Thymus (tissue), 11 donors: ENCODE measurements around the gene LEMD2. TPM values are rescaled to one million over a fixed set of nuclear protein-coding genes. Genes with fewer than 3 reads are reported as not detected.
A peak's percentile ranks its signal among the peaks of the same experiment; 100 is the strongest.

Source experiments
- DNase-seq, 9 donors: peaks; one replicate each; pipeline ENCODE4 v3.0.0-alpha.2; 2013; ENCODE audit warnings: low spot score in 9 of 9, low read depth in 6 of 9, missing footprints in 1 of 9
- H3K27ac ChIP-seq, 2 donors: one replicate each; pipeline ENCODE4 v1.5.1; 2013; ENCODE audit warnings: control low read depth in 1 of 2, low read depth in 1 of 2, low read length in 1 of 2, mild to moderate bottlenecking in 1 of 2, moderate library complexity in 1 of 2
- H3K27me3 ChIP-seq, 2 donors: one replicate each; pipeline ENCODE4 v1.5.1; 2013; ENCODE audit warnings: low read length in 1 of 2; ENCODE audit not compliant: control insufficient read depth in 2 of 2, insufficient read depth in 1 of 2
- H3K36me3 ChIP-seq, 2 donors: one replicate each; pipeline ENCODE4 v1.5.1; 2013; ENCODE audit warnings: low read length in 1 of 2, mild to moderate bottlenecking in 1 of 2, moderate library complexity in 1 of 2; ENCODE audit not compliant: control insufficient read depth in 2 of 2, insufficient read depth in 2 of 2
- H3K4me1 ChIP-seq, 2 donors: one replicate each; pipeline ENCODE4 v1.5.1; 2013; ENCODE audit warnings: low read length in 2 of 2; ENCODE audit not compliant: control insufficient read depth in 2 of 2, insufficient read depth in 2 of 2
- H3K4me3 ChIP-seq, 2 donors: one replicate each; pipeline ENCODE4 v1.5.1; 2013; ENCODE audit warnings: low read length in 2 of 2, control low read depth in 1 of 2, mild to moderate bottlenecking in 1 of 2
- H3K9me3 ChIP-seq, 2 donors: one replicate each; pipeline ENCODE4 v1.5.1; 2013; ENCODE audit warnings: low read length in 1 of 2, mild to moderate bottlenecking in 1 of 2; ENCODE audit not compliant: control insufficient read depth in 2 of 2, insufficient read depth in 1 of 2
- WGBS: extraction: QIAGEN DNeasy Blood & Tissue Kit; methylation state at CpG from one replicate; pipeline ENCODE4 v1.1.7; 2013; 5-methylcytosine and 5-hydroxymethylcytosine counted together
- polyA plus RNA-seq: library from polyadenylated mRNA; stranded (reverse); fragments of 200-250 nt; gene quantifications from one replicate; pipeline ENCODE4 v1.2.3, GENCODE V29; 2013
- total RNA-seq: library from RNA; stranded (reverse); fragments of 120-200 nt; gene quantifications from one replicate; pipeline ENCODE4 v1.2.4, GENCODE V29; 2013
- donor health status: healthy.

The LEMD2 gene
- total and polyA plus RNA-seq, 2 donors, result 39.6 to 67.5 TPM

- H3K9me3 ChIP-seq, result no peaks in the 10 kb centered on the region
- no peak overlapping the region for H3K4me3 ChIP-seq
- H3K4me1 ChIP-seq, result peaks cover 0 to 12% of the 10 kb centered on the region in 2 donors
- DNase-seq, result no peak
- no peak overlapping the region for H3K27ac ChIP-seq
- no peaks in the 10 kb centered on the region for H3K36me3 ChIP-seq
- 88% methylated on average over 11 of the region's 11 CpGs for WGBS
- peaks cover 0 to 15% of the 10 kb centered on the region in 2 donors for H3K27me3 ChIP-seq
These were observed 38.5 kb downstream of the LEMD2 start for GRCh38 chr6:33750244-33750991.

- no peak for DNase-seq
- Histone ChIP-seq H3K36me3 (no peaks in the 10 kb centered on the region), H3K4me1 (peaks cover 0 to 12% of the 10 kb centered on the region in 2 donors), H3K27me3 (peaks cover 0 to 15% of the 10 kb centered on the region in 2 donors), H3K9me3 (no peaks in the 10 kb centered on the region), H3K27ac (no peak overlapping the region), H3K4me3 (no peak overlapping the region)
- 91% methylated on average over 7 of the region's 7 CpGs for WGBS
These were observed 39.5 kb downstream of the LEMD2 start for GRCh38 chr6:33749401-33749800.

- DNase-seq, result no peak
- H3K27ac ChIP-seq, result no peak overlapping the region
- no peaks in the 10 kb centered on the region for H3K9me3 ChIP-seq
- peaks cover 0 to 16% of the 10 kb centered on the region in 2 donors for H3K4me1 ChIP-seq
- peaks cover 0 to 18% of the 10 kb centered on the region in 2 donors for H3K27me3 ChIP-seq
- WGBS, result 95% methylated on average over 4 of the region's 4 CpGs
- no peak overlapping the region for H3K4me3 ChIP-seq
- no peaks in the 10 kb centered on the region for H3K36me3 ChIP-seq
These were observed 40.1 kb downstream of the LEMD2 start for GRCh38 chr6:33748841-33749240.

GRCh38 chr6:33747823-33748222 is 41.1 kb downstream of the LEMD2 start:
- H3K9me3 ChIP-seq, result no peaks in the 10 kb centered on the region
- peaks cover 0 to 27% of the 10 kb centered on the region in 2 donors for H3K27me3 ChIP-seq
- no peaks in the 10 kb centered on the region for H3K36me3 ChIP-seq
- no peak overlapping the region for H3K4me3 ChIP-seq
- H3K4me1 ChIP-seq, result peaks cover 0 to 16% of the 10 kb centered on the region in 2 donors
- H3K27ac ChIP-seq, result no peak overlapping the region
- WGBS, result 96% methylated on average over 5 of the region's 5 CpGs
- DNase-seq, result no peak

- no peaks in the 10 kb centered on the region for H3K36me3 ChIP-seq
- H3K27ac ChIP-seq, result peak within 1 kb of the TSS in 1 of 2 donors; percentile 62
- H3K9me3 ChIP-seq, result no peaks in the 10 kb centered on the region
- H3K27me3 ChIP-seq, result peaks cover 0 to 34% of the 10 kb centered on the region in 2 donors
- peaks cover 0 to 11% of the 10 kb centered on the region in 2 donors for H3K4me1 ChIP-seq
- WGBS, result 78% methylated on average over 10 of the region's 10 CpGs
- DNase-seq, result no peak
- no peak within 1 kb of the TSS for H3K4me3 ChIP-seq
These were observed 42.3 kb downstream of the LEMD2 start, which contains the start of gene IP6K3 for GRCh38 chr6:33746651-33747100. Gene IP6K3, minus strand, starts transcription at chr6:33746905. Its CDS starts 11,429 bp downstream, at chr6:33735476.

- Histone ChIP-seq H3K4me3 (no peak overlapping the region), H3K4me1 (peaks cover 0 to 9% of the 10 kb centered on the region in 2 donors), H3K27ac (peak overlapping the region in 1 of 2 donors; percentile 62), H3K27me3 (peaks cover 0 to 34% of the 10 kb centered on the region in 2 donors), H3K36me3 (no peaks in the 10 kb centered on the region), H3K9me3 (no peaks in the 10 kb centered on the region)
- WGBS, result 62% methylated on average over 14 of the region's 14 CpGs
- no peak for DNase-seq
These were observed 42.8 kb downstream of the LEMD2 start for GRCh38 chr6:33746036-33746600.

GRCh38 chr6:33745548-33745947 is 43.4 kb downstream of the LEMD2 start:
- Histone ChIP-seq H3K27ac (no peak overlapping the region), H3K27me3 (peaks cover 0 to 34% of the 10 kb centered on the region in 2 donors), H3K36me3 (no peaks in the 10 kb centered on the region), H3K4me3 (no peak overlapping the region), H3K4me1 (peaks cover 0 to 6% of the 10 kb centered on the region in 2 donors), H3K9me3 (no peaks in the 10 kb centered on the region)
- WGBS, result 95% methylated on average over 7 of the region's 7 CpGs
- DNase-seq, result no peak

GRCh38 chr6:33744895-33745546 is 43.9 kb downstream of the LEMD2 start:
- WGBS, result 89% methylated on average over 13 of the region's 13 CpGs
- no peaks in the 10 kb centered on the region for H3K9me3 ChIP-seq
- no peak for DNase-seq
- H3K4me3 ChIP-seq, result no peak overlapping the region
- peak overlapping the region in 1 of 2 donors; percentile 68 for H3K27ac ChIP-seq
- H3K36me3 ChIP-seq, result no peaks in the 10 kb centered on the region
- H3K4me1 ChIP-seq, result peaks cover 0 to 5% of the 10 kb centered on the region in 2 donors
- H3K27me3 ChIP-seq, result peaks cover 0 to 34% of the 10 kb centered on the region in 2 donors
